Uterus (tissue), 4 donors: Measurements from ENCODE around the gene CD1E. TPM values are rescaled to one million over a fixed set of nuclear protein-coding genes. Genes with fewer than 3 reads are reported as not detected.
"Not testable (repeated sequence)": the region's sequence is repeated elsewhere in the genome, so short reads cannot be mapped to it uniquely, and the experiment has no call there.

Experiments
- DNase-seq, 2 donors: peaks; one replicate each; pipeline ENCODE4 v3.0.0-alpha.2; 2019 to 2020
- H3K27ac ChIP-seq, 2 donors: fragments of 200-600 bp; sonication (generic); 1 replicate in 1 of 2; 2 replicates in 1 of 2; pipeline ENCODE4 v1.5.1; 2016 to 2018
- H3K27me3 ChIP-seq, 2 donors: fragments of 200-600 bp; sonication (generic); one replicate each; pipeline ENCODE4 v1.5.1; 2018 to 2019; ENCODE audit warnings: control low read depth in 1 of 2
- H3K36me3 ChIP-seq, 2 donors: fragments of 200-600 bp; sonication (generic); one replicate each; pipeline ENCODE4 v1.5.1; 2019; ENCODE audit warnings: control low read depth in 1 of 2
- H3K4me1 ChIP-seq, 2 donors: fragments of 200-600 bp; sonication (generic); one replicate each; pipeline ENCODE4 v1.5.1; 2018 to 2019; ENCODE audit warnings: control low read depth in 1 of 2
- H3K4me3 ChIP-seq, 2 donors: fragments of 200-600 bp; sonication (generic); 1 replicate in 1 of 2; 2 replicates in 1 of 2; pipeline ENCODE4 v1.5.1; 2018 to 2019; ENCODE audit warnings: mild to moderate bottlenecking in 1 of 2
- H3K9me3 ChIP-seq, 2 donors: fragments of 200-600 bp; sonication (generic); one replicate each; pipeline ENCODE4 v1.5.1; 2019; ENCODE audit warnings: control low read depth in 1 of 2
- CTCF ChIP-seq, 4 experiments: fragments of 200-600 bp in 2 of 4; fragments of 450-650 bp in 2 of 4; sonication (generic) in 2 of 4; IDR thresholded peaks; one replicate each; pipeline ENCODE4 v1.5.1; 2016 to 2019; ENCODE audit warnings: antibody characterized with exemption in 4 of 4, mild to moderate bottlenecking in 2 of 4, moderate library complexity in 1 of 4
- POLR2A ChIP-seq, 2 donors: fragments of 450-650 bp; IDR thresholded peaks; one replicate each; pipeline ENCODE4 v1.6.1; 2016; ENCODE audit warnings: antibody characterized with exemption in 2 of 2, mild to moderate bottlenecking in 1 of 2, moderate library complexity in 1 of 2
- intact Hi-C: fragments of 100-400 bp; cut with DNase I; formaldehyde crosslinking; loops from one replicate; pipeline ENCODE4 v1.15.1; 2023; ENCODE audit warnings: low total_unique reads
- total RNA-seq, 4 donors: library from RNA; depleted of rRNA in 3 of 4; stranded (reverse); fragments of >200 nt in 3 of 4; gene quantifications; one replicate each; pipeline versions ENCODE4 v1.1.0 to v1.2.4, GENCODE V29; 2014 to 2023
- donor health status: DM: yes; HTN: yes; CAD: no.

The CD1E gene
- total RNA-seq, 4 donors from 2014 or later: 0.21 TPM; not detected in 3

GRCh38 chr1:158371188-158371953 lies 17.7 kb downstream of the CD1E start:
- no peak overlapping the region for H3K27ac ChIP-seq
- no peaks in the 10 kb centered on the region for H3K36me3 ChIP-seq
- no peak overlapping the region for H3K4me3 ChIP-seq
- intact Hi-C loops: no loop called here
- H3K4me1 ChIP-seq: no peaks in the 10 kb centered on the region
- TF ChIP-seq CTCF (IDR thresholded peaks at IDR 0.05) (no peak), POLR2A (IDR thresholded peaks at IDR 0.05) (no peak)
- no peaks in the 10 kb centered on the region for H3K9me3 ChIP-seq
- H3K27me3 ChIP-seq: no peaks in the 10 kb centered on the region
- no peak for DNase-seq

DNA sequence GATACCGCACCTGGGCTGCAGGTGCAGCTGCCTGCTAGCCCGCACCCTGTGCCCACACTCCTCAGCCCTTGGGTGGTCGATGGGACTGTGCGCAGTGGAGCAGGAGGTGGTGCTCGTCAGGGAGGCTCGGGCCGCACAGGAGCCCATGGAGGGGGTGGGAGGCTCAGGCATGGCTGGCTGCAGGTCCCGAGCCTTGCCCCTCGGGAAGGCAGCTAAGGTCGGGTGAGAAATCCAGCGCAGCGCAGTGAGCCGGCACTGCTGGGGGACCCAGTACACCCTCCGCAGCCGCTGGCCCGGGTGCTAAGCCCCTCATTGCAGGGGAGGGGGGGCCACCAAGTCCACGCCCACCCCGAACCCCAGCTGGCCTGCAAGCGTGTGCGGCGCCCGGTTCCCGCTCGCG lies 20.4 kb downstream of the CD1E start:
- H3K9me3 ChIP-seq, H3K36me3 ChIP-seq, DNase-seq, H3K4me3 ChIP-seq, H3K27me3 ChIP-seq, H3K27ac ChIP-seq, intact Hi-C loops, H3K4me1 ChIP-seq: not testable (repeated sequence)

GRCh38 chr1:158374860-158375259 lies 21.2 kb downstream of the CD1E start:
- no peak overlapping the region for H3K27ac ChIP-seq
- H3K4me3 ChIP-seq: no peak overlapping the region
- no peak for DNase-seq
- no peaks in the 10 kb centered on the region for H3K36me3 ChIP-seq
- intact Hi-C loops: no loop called here
- H3K27me3 ChIP-seq: no peaks in the 10 kb centered on the region
- no peaks in the 10 kb centered on the region for H3K9me3 ChIP-seq
- H3K4me1 ChIP-seq: no peaks in the 10 kb centered on the region
- TF ChIP-seq POLR2A (IDR thresholded peaks at IDR 0.05): no peak
- TF ChIP-seq CTCF (IDR thresholded peaks at IDR 0.05): no peak

DNA sequence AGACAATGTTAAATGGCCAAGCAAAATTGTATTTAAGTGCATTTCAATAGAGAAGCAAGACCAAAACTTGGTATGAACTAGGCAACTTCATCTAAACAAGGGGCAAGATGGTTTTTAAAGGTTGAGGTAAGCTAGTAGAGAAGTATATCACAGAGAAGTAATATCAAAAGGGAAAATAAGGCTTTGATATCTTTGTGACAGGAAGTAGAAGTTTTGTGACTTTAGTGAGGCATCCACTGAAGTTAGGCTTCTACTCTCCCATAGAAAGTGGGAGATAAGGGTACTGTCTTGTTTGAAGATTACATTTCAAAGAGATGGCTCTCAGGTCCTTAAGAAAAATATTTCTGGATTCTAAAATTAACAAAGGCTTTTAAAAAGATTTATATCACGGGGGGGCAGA lies 36.6 kb downstream of the CD1E start:
- no peaks in the 10 kb centered on the region for H3K36me3 ChIP-seq
- intact Hi-C loops: no loop called here
- no peaks in the 10 kb centered on the region for H3K9me3 ChIP-seq
- TF ChIP-seq CTCF (IDR thresholded peaks at IDR 0.05) (no peak), POLR2A (IDR thresholded peaks at IDR 0.05) (no peak)
- no peaks in the 10 kb centered on the region for H3K27me3 ChIP-seq
- no peak overlapping the region for H3K4me3 ChIP-seq
- DNase-seq: no peak
- H3K4me1 ChIP-seq: no peaks in the 10 kb centered on the region
- H3K27ac ChIP-seq: no peak overlapping the region

- TF ChIP-seq CTCF (IDR thresholded peaks at IDR 0.05): no peak
- TF ChIP-seq POLR2A (IDR thresholded peaks at IDR 0.05): no peak
- intact Hi-C loops: no loop called here
Measured at GRCh38 chr1:158391099-158391498, 37.4 kb downstream of the CD1E start.

More at GRCh38 chr1:158391099-158391498, 37.4 kb downstream of the CD1E start:
- H3K9me3 ChIP-seq: no peaks in the 10 kb centered on the region
- no peak overlapping the region for H3K4me3 ChIP-seq
- no peak overlapping the region for H3K27ac ChIP-seq
- H3K27me3 ChIP-seq: no peaks in the 10 kb centered on the region
- no peak for DNase-seq
- H3K36me3 ChIP-seq: no peaks in the 10 kb centered on the region
- H3K4me1 ChIP-seq: no peaks in the 10 kb centered on the region
